CD4-positive, alpha-beta T cell treated with Interleukin-4 for 4 hours (primary cell): ENCODE data around the gene HOXB2.

Experiments
- DNase-seq: peaks from one replicate; pipeline ENCODE4 v3.0.0-alpha.2; 2020

HOXB2 gene

GRCh38 chr17:48545022-48545375, at the start of gene HOXB2:
HOXB2 (minus strand) TSS chr17:48545109; CDS start chr17:48544911, 198 bp downstream.
- DNase-seq = no peak

DNA sequence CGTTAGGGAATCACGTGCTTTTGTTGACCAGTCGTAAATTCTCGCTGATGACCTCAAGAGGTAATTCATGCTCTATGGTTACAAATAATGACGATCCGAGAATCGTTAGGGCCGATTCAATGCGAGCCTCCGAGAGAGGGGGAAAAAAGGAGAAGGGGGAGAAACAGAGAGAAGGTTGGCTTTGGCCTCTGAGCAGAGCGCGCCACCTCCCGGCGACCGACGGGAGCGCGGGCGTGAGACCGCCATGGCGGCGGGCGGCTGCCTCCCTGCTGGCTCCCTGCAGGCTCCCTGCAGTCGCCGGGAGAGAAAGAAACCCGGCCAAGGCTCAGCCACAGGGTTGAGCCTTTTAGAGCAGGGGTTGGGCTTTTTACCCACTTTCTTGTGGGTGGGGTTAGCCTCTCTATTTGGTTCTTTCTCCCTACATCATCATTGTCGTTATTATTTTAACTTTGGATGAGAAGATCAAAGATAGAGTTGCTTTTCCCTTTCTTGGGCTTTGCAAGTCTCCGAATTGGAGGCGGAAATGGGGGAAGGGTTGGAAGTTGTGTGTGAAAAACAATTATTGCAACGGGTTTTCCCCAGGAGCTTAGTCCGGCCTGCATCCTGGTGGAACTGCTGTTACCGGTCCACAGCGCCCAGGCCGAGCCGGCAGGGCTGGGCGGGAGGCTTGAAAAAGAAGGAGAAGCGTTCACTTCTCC, 49.1 kb upstream of the HOXB2 start:
- peak; percentile 70 for DNase-seq

- DNase-seq = no peak
These were observed 48.4 kb upstream of the HOXB2 start, which contains the start of gene HOXB5 for GRCh38 chr17:48593126-48593829. HOXB5 (minus strand) TSS chr17:48593779; CDS start chr17:48593682, 97 bp downstream.

DNA sequence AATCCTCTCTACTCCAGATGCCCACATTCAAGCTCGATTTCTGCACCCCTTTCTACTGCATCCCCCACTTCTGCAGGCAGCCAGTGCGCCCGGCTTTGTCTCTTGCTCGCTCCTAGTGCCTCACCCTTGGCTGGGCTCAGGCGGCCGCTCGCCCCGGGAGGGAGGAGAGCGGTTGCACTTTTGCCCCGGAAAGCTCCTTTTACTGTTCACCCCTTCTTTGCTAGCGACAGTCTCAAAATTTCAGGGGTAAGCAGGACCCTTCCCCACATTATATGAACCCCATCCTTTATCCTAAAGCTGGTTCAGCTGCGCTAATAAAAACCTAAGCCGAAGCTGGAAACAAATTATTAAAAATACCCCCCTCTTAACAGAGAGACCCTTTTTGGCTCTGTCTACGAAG, 47.7 kb upstream of the HOXB2 start:
- no peak for DNase-seq

- no peak for DNase-seq
These were observed 47.2 kb upstream of the HOXB2 start for GRCh38 chr17:48592057-48592514.

DNA sequence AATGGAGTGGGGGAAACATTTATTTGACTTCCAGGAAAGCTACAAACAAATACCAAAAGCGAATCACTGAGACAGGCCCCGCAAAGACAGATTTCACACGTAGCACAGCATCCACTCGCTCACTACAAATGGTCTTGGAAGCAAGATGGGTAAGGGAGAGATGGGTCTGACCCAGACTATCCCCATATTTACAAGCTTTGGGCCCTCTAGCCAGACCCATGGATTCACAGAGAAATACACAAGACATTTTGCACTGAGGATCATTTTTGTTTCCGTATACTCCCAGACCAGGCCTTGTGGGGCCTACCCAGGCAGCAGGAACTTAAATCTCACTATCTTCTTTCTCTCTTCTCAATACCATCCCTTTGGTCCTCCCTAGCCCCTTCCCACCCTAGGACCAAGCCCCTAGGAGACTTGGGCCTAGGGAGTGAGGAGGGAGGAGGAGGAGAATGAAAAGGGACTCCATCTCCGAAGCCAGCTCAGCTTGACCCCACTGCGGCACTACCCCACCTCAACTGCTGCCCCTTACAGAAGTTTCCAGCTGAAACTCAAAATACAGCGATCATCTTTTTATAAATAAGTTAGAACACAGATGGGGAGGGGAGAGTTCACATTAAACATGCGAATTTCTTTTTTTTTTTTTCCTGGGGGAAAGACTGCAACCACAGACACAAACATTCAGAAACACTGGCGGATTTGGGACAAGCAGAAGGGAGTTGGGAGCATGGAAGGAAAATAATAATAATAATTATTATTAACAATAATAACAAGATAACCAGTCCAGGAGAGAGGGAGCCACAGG, 46.5 kb upstream of the HOXB2 start:
- no peak for DNase-seq

GRCh38 chr17:48590607-48591161, 45.8 kb upstream of the HOXB2 start:
- no peak for DNase-seq

DNA sequence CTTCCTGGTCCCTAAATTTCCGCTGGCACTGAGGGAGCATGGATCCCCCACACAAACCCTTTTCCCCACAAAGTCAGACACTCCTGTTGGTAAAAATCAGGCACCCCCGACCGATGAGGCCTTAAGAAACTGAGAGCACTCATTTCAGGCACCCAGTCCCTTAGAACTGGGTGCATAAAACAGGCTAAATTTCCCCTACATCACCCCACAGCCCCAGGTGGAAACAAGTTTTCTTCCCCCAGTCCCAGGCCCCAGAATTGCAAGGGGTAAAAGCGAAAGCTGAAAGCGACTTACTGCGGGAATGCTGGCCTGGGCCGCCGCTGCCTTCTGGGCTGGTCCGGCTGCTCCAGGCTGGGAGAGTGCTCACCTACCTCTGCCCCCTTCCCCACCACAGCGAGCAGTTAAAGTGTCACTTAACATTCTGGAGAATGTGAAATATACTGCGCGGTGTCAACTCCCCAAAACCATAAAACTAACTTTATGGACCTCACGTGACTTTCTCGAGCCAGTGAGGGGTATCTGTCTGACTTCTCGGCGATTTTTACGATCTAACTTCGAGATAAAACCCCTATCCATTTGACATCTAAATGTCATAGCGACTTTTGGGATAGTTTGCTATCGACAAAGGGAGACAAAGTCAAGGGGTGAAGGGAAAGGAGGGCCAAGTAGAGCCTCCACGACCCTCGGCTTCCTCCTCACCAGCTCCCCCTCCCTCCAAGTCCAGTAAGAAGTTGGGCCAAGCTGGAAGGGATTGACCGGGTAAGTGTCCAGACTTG, 45.1 kb upstream of the HOXB2 start, which contains the start of gene HOXB3:
HOXB3 (minus strand) TSS at position 411 of the 776 bp plus-strand sequence. CDS start 37,767 bp downstream, outside the sequence.
- DNase-seq = no peak

- no peak for DNase-seq
These were observed 44.3 kb upstream of the HOXB2 start for GRCh38 chr17:48589060-48589830.

DNA sequence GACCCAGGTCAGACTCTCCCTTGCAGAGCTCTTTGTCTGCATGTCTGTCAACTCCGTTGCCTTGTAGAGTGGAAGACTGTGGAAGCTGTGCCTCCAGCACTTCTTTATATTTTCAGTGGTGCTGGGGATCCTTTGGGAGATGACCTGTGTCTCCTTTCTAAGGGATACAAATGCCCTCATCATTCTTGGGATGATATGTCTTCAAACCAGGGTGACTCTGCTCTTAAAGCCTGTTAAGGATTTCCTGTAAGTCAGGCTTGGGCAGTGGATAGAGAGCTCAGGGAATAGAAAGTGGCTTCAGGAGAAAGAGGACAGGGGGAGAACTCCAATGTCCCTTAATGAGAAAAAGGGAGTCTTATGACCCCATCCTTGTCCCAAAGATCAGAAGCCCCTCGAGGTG, 43.6 kb upstream of the HOXB2 start:
- no peak for DNase-seq

DNA sequence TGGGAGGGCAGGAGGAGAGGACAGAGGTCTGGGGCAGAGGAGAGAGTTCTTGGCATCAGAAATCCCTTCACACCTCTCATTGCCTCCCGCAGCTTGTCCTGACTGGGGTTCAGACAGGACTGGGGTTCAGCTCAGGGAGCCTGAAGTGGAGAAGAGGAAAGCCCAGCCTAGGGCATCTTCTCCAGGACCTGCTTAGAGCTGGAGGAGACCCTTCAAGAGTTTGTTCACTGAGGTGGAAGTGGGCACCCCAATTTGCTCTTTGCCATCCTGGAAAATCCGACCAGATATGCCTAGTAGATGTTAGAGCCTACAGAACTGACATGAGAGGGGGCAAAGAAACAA, 43.1 kb upstream of the HOXB2 start:
- DNase-seq = no peak

DNA sequence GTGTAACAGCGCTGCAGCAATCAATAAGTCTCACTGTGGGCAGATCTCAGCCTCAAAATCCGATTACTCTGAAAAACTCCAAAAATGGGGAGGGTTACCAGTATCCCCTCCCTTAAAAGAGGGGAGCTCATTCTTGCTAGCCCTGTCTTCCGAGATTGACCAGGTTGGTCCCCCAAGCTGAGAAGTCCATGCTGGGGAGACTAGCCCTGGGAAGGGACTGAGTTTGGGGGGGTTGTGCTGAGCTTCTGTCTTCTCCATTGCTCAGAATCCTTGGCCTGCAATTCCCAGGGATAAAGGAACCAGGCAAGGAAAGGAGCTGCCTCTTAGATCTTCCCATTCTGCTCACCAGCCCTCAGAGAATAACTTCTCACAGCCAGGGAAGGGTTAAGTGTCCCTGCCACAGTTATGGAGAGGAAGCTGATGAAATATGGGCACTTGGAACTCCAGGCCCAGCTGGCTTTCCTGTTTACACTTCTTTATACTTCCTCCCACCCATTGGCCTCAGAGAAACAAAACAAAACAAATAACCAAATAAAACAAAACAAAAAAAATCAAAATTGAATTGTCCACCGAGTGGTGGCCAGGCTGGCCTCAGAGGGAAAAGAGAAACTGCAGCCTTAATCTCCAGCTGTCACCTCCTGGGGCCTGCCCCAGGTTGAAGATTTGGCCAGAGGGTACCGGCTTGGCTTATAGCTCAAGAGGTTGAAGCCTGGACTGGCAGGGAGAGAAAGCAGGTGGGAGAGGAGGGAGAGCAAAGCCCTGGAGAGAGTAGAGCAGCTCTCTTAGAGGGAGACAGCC, 42.6 kb upstream of the HOXB2 start:
- no peak for DNase-seq

DNA sequence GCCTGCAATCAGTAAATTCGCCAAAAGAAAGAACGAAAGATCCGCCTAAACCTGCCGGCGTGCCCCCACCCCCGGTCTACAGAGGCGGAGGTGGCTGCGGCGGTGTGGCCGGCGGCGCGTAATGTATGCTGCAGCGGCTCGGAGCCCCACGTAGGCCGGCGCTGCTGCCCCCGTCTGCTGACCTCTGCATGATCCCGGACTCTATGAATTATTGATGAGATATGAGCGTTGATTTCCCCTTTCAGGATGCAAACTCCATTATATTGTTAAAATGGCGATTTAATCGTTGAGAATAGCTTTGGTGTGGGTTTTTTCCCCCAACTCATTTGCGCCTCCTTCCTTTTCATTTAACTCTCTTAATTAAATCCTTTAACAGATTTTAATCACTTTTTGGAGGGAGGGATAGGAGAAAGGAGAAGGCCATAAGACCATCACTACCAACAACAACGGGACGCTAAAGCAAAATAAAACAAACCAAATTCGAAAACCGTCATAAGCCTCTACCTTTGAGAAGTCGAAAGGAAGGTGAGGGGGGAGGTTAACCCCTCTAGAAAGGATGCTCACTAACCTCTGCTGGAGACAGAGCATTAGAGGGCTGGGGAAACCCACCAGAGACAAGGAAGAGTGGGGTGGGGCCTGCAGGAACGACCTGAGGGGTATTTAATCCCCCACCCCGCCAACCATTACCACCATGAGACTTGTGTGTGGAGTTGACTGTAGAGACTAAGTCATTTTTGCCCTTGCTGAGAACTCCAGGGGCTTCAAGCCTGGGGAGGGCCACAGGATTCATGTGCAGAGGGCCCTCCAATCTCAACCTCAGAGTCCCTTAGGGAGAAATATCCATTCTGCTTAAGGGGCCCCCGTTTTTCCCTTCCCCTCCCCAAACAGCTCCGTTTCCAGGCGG, 41.7 kb upstream of the HOXB2 start:
- DNase-seq = no peak

DNA sequence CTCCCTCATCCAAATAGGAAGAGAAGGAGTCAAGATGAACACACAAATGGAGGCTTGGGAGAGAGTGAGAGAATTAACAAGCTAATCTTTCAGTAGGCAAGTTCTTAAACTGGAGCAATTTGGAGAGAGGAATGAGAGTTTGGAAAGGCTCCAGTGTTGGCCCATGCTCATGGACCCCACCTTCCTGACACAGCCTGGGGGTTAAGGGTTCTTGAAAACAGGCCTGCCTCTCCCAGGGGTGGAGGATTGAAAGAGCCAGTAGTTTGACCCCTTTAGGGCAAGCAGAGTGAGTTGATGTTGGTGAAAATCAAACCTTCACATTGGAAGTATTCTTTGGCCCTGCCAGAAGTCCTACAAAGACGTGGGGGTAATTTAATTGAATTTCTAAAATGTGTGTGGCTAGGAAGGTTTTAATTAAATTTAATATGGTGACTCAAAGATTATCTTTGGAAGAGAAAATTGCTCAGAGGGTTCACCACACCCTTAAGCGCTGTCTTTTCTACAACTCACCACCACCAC, 39.4 kb upstream of the HOXB2 start:
- DNase-seq = no peak

- no peak for DNase-seq
These were observed 38.9 kb upstream of the HOXB2 start for GRCh38 chr17:48583708-48584222.

- DNase-seq = no peak
These were observed 37.8 kb upstream of the HOXB2 start for GRCh38 chr17:48582750-48583069.

- no peak for DNase-seq
These were observed 35.0 kb upstream of the HOXB2 start for GRCh38 chr17:48579760-48580554.

DNA sequence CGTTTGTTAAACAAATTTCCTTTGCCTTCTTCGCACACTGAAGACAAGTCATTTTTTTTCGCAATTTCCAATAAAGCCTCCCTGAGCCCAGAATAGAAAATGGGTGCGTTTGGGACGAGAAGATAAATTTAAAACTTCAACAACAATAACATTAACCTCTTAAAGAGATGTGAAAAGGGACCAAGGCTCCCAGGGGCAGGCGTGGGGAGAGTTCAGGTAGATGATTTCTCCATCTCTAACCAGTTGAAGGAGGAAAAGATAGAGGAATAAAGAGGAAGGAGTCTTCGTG, 34.5 kb upstream of the HOXB2 start:
- DNase-seq = no peak
